HL-60 (cell line): ENCODE data around the gene TBC1D4.

Experiments used
- DNase-seq, 2 experiments: peaks; one replicate each; pipeline ENCODE4 v3.0.0-alpha.2; 2010 to 2020; ENCODE audit warnings: low read depth in 1 of 2, low spot score in 1 of 2
- H3K27ac ChIP-seq: fragments of 250-450 bp; sonication (Bioruptor Pico); replicated peaks from 2 replicates; pipeline ENCODE4 v1.5.1; 2020; ENCODE audit warnings: mild to moderate bottlenecking, moderate library complexity
- H3K27me3 ChIP-seq: fragments of 250-450 bp; sonication (Bioruptor Pico); 2 replicates; pipeline ENCODE4 v1.5.1; 2021; ENCODE audit warnings: mild to moderate bottlenecking, moderate library complexity; ENCODE audit not compliant: insufficient read depth, poor library complexity, severe bottlenecking
- H3K4me3 ChIP-seq: replicated peaks from 2 replicates; pipeline ENCODE4 v1.5.1; 2011; ENCODE audit warnings: mild to moderate bottlenecking, control low read depth, low read length; ENCODE audit not compliant: insufficient read depth
- CTCF ChIP-seq: IDR thresholded peaks from one replicate; pipeline ENCODE4 v1.5.1; 2011; ENCODE audit warnings: low read length, control low read depth, inconsistent platforms; ENCODE audit not compliant: insufficient read depth
- GABPA ChIP-seq: IDR thresholded peaks from 2 replicates; pipeline ENCODE4 v1.6.1; 2012; ENCODE audit warnings: low read depth
- POLR2AphosphoS5 ChIP-seq: IDR thresholded peaks from 2 replicates; pipeline ENCODE4 v1.6.1; 2012; ENCODE audit warnings: low read depth
- REST ChIP-seq: IDR thresholded peaks from 2 replicates; pipeline ENCODE4 v1.6.1; 2012; ENCODE audit warnings: low read depth; ENCODE audit not compliant: insufficient replicate concordance
- SPI1 ChIP-seq: IDR thresholded peaks from 2 replicates; pipeline ENCODE4 v1.6.1; 2012; ENCODE audit warnings: low read depth, mild to moderate bottlenecking, borderline replicate concordance

TBC1D4 gene

GRCh38 chr13:75399879-75400217 lies 82.1 kb downstream of the TBC1D4 start:
- no peaks in the 10 kb centered on the region for H3K27me3 ChIP-seq
- no peak for TF ChIP-seq POLR2AphosphoS5
- DNase-seq = no peak
- H3K27ac ChIP-seq = no peak overlapping the region
- no peak overlapping the region for H3K4me3 ChIP-seq

- no peaks in the 10 kb centered on the region for H3K27me3 ChIP-seq
- no peak for TF ChIP-seq CTCF
- TF ChIP-seq SPI1 = no peak
- no peak for TF ChIP-seq GABPA
- no peak for DNase-seq
- no peak overlapping the region for H3K27ac ChIP-seq
- H3K4me3 ChIP-seq = no peak overlapping the region
Observed at GRCh38 chr13:75399168-75399878, 82.6 kb downstream of the TBC1D4 start.

GRCh38 chr13:75398072-75398471 lies 83.9 kb downstream of the TBC1D4 start:
- no peak overlapping the region for H3K4me3 ChIP-seq

GRCh38 chr13:75395901-75396300 lies 86.1 kb downstream of the TBC1D4 start:
- no peak overlapping the region for H3K4me3 ChIP-seq
- no peaks in the 10 kb centered on the region for H3K27me3 ChIP-seq
- no peak for DNase-seq
- no peak overlapping the region for H3K27ac ChIP-seq
- TF ChIP-seq CTCF (no peak), POLR2AphosphoS5 (no peak), GABPA (no peak), REST (no peak), SPI1 (no peak)

More at GRCh38 chr13:75398072-75398471, 83.9 kb downstream of the TBC1D4 start:
- no peak overlapping the region for H3K27ac ChIP-seq
- no peaks in the 10 kb centered on the region for H3K27me3 ChIP-seq
- no peak for TF ChIP-seq GABPA
- TF ChIP-seq SPI1 = no peak
- TF ChIP-seq POLR2AphosphoS5 = no peak
- no peak for TF ChIP-seq REST
- no peak for TF ChIP-seq CTCF
- no peak for DNase-seq
